NCI-H1092 treated with DMSO at 0.1 percent for 48 hours (cell line): ENCODE data around the gene IGLL5.
"Not testable (repeated sequence)": the region's sequence is repeated elsewhere in the genome, so short reads cannot be mapped to it uniquely, and the experiment has no call there.

Experiments
- DNase-seq: peaks from one replicate; lab custom pipeline; 2025; lab: John Stamatoyannopoulos, UW

Gene IGLL5

GRCh38 chr22:22914726-22915669, 27.4 kb downstream of the IGLL5 start:
- DNase-seq, result no peak

GRCh38 chr22:22915670-22916035, 28.0 kb downstream of the IGLL5 start:
- DNase-seq, result no peak

- DNase-seq, result no peak
Observed at GRCh38 chr22:22916215-22916951, 28.8 kb downstream of the IGLL5 start.

- DNase-seq, result no peak
Observed at GRCh38 chr22:22916952-22917290, 29.3 kb downstream of the IGLL5 start.

- no peak for DNase-seq
Observed at GRCh38 chr22:22917377-22917776, 29.8 kb downstream of the IGLL5 start.

- DNase-seq, result no peak
Observed at GRCh38 chr22:22918297-22918965, 30.8 kb downstream of the IGLL5 start.

- DNase-seq, result no peak
Observed at GRCh38 chr22:22919041-22919440, 31.4 kb downstream of the IGLL5 start.

- DNase-seq, result no peak
Observed at GRCh38 chr22:22920104-22920654, 32.6 kb downstream of the IGLL5 start.

GRCh38 chr22:22920910-22921550, 33.4 kb downstream of the IGLL5 start:
- no peak for DNase-seq

GRCh38 chr22:22921575-22921974, 34.0 kb downstream of the IGLL5 start:
- DNase-seq, result no peak

GRCh38 chr22:22922092-22922953, 34.7 kb downstream of the IGLL5 start:
- not testable (repeated sequence) for DNase-seq

- no peak for DNase-seq
Observed at GRCh38 chr22:22922954-22923319, 35.3 kb downstream of the IGLL5 start.

- DNase-seq, result no peak
Observed at GRCh38 chr22:22923379-22923778, 35.8 kb downstream of the IGLL5 start.

GRCh38 chr22:22923930-22924329, 36.3 kb downstream of the IGLL5 start:
- DNase-seq, result no peak

- DNase-seq, result no peak
Observed at GRCh38 chr22:22924369-22925145, 36.9 kb downstream of the IGLL5 start.

GRCh38 chr22:22925146-22925804, 37.7 kb downstream of the IGLL5 start:
- no peak for DNase-seq

GRCh38 chr22:22925805-22926369, 38.3 kb downstream of the IGLL5 start:
- DNase-seq, result no peak

GRCh38 chr22:22926370-22927195, 39.0 kb downstream of the IGLL5 start:
- no peak for DNase-seq
